Measurements from ENCODE around the gene FCRLB.

FCRLB gene

GRCh38 chr1:161726473-161727255 lies 5.3 kb downstream of the FCRLB start:
- TF ChIP-seq CTCF (IDR thresholded peaks at IDR 0.05; ENCODE audit: low read depth, low read length, missing control alignments), result no peak
- no peak for DNase-seq (ENCODE audit: extremely low read depth, low read depth)
- H3K4me3 ChIP-seq (replicated peaks; ENCODE audit: low read depth, low read length), result peak overlapping the region; percentile 76

- TF ChIP-seq CTCF (IDR thresholded peaks at IDR 0.05; ENCODE audit: low read depth, low read length, missing control alignments), result no peak
- DNase-seq (ENCODE audit: extremely low read depth, low read depth), result no peak
- H3K4me3 ChIP-seq (replicated peaks; ENCODE audit: low read depth, low read length), result peak overlapping the region; percentile 76
Measured at GRCh38 chr1:161727256-161727924, 6.0 kb downstream of the FCRLB start.

- no peak for TF ChIP-seq CTCF (IDR thresholded peaks at IDR 0.05; ENCODE audit: low read depth, low read length, missing control alignments)
- no peak overlapping the region for H3K4me3 ChIP-seq (replicated peaks; ENCODE audit: low read depth, low read length)
- no peak for DNase-seq (ENCODE audit: extremely low read depth, low read depth)
Measured at GRCh38 chr1:161728376-161729226, 7.3 kb downstream of the FCRLB start.

GRCh38 chr1:161730050-161730564 lies 8.8 kb downstream of the FCRLB start:
- TF ChIP-seq CTCF (IDR thresholded peaks at IDR 0.05; ENCODE audit: low read depth, low read length, missing control alignments), result no peak
- no peak overlapping the region for H3K4me3 ChIP-seq (replicated peaks; ENCODE audit: low read depth, low read length)
- DNase-seq (ENCODE audit: extremely low read depth, low read depth), result no peak

GRCh38 chr1:161731241-161731640 lies 9.9 kb downstream of the FCRLB start:
- TF ChIP-seq CTCF (IDR thresholded peaks at IDR 0.05; ENCODE audit: low read depth, low read length, missing control alignments), result no peak
- DNase-seq (ENCODE audit: extremely low read depth, low read depth), result no peak
- H3K4me3 ChIP-seq (replicated peaks; ENCODE audit: low read depth, low read length), result no peak overlapping the region

GRCh38 chr1:161731981-161732718 lies 10.8 kb downstream of the FCRLB start:
- H3K4me3 ChIP-seq (replicated peaks; ENCODE audit: low read depth, low read length), result no peak overlapping the region
- TF ChIP-seq CTCF (IDR thresholded peaks at IDR 0.05; ENCODE audit: low read depth, low read length, missing control alignments), result no peak
- DNase-seq (ENCODE audit: extremely low read depth, low read depth), result no peak

Data from HFF-Myc (cell line).